SK-N-SH (cell line): Measurements from ENCODE around the gene C22orf31. TPM values are rescaled to one million over a fixed set of nuclear protein-coding genes. Genes with fewer than 3 reads are reported as not detected.
A peak's percentile ranks its signal among the peaks of the same experiment; 100 is the strongest.

Experiments used
- CTCF ChIA-PET: fragments of 300-600, 350-600 bp; formaldehyde crosslinking; extraction: SDS; loops from one replicate; lab custom pipeline; 2021; lab: Yijun Ruan, JAX
- POLR2A ChIA-PET: fragments of 350-600 bp; sonication (Branson Sonifier 250); formaldehyde crosslinking; extraction: SDS; loops from one replicate; lab custom pipeline; 2020; ENCODE audit warnings: antibody characterized with exemption, inconsistent platforms; lab: Yijun Ruan, JAX
- DNase-seq: peaks from one replicate; pipeline ENCODE4 v3.0.0; 2012
- H2AFZ ChIP-seq: fragments of 200-600 bp; sonication (generic); 2 replicates; pipeline ENCODE4 v1.8.1; 2016; ENCODE audit warnings: antibody characterized with exemption, mild to moderate bottlenecking, low read depth
- H3F3A ChIP-seq: fragments of 200-600 bp; sonication (generic); replicated peaks from 2 replicates; pipeline ENCODE3; 2016; ENCODE audit warnings: antibody characterized with exemption, mild to moderate bottlenecking; ENCODE audit not compliant: insufficient read depth
- H3K27ac ChIP-seq, 2 experiments: fragments of 200-500 bp in 1 of 2; fragments of 200-600 bp in 1 of 2; sonication (Bioruptor generic) in 1 of 2; sonication (generic), shearing (Covaris generic) in 1 of 2; 2 replicates each; pipeline versions ENCODE4 v1.5.1 to v1.6.1; 2014 to 2016; ENCODE audit warnings: low read depth in 2 of 2, inconsistent platforms in 1 of 2, low read length in 1 of 2, mild to moderate bottlenecking in 1 of 2, mixed read lengths in 1 of 2
- H3K27me3 ChIP-seq: fragments of 200-600 bp; sonication (generic), shearing (Covaris generic); 2 replicates; pipeline ENCODE4 v1.6.1; 2016; ENCODE audit warnings: mixed run types; ENCODE audit not compliant: insufficient read depth
- H3K36me3 ChIP-seq, 2 experiments: fragments of 200-500 bp in 1 of 2; fragments of 200-600 bp in 1 of 2; sonication (Bioruptor generic) in 1 of 2; sonication (generic) in 1 of 2; replicated peaks in 1 of 2; 2 replicates each; pipeline versions ENCODE3 to v1.5.1; 2014 to 2016; ENCODE audit warnings: low read length in 1 of 2, mild to moderate bottlenecking in 1 of 2; ENCODE audit not compliant: insufficient read depth in 2 of 2, control insufficient read depth in 1 of 2
- H3K4me1 ChIP-seq, 2 experiments: fragments of 200-500 bp in 1 of 2; fragments of 200-600 bp in 1 of 2; sonication (Bioruptor generic) in 1 of 2; sonication (generic), shearing (Covaris generic) in 1 of 2; 2 replicates each; pipeline versions ENCODE4 v1.5.1 to v1.6.1; 2014 to 2016; ENCODE audit warnings: low read depth in 1 of 2, low read length in 1 of 2, mixed run types in 1 of 2; ENCODE audit not compliant: insufficient read depth in 2 of 2, control insufficient read depth in 1 of 2
- H3K4me2 ChIP-seq: fragments of 200-600 bp; sonication (generic), shearing (Covaris generic); 2 replicates; pipeline ENCODE4 v1.6.1; 2017; ENCODE audit warnings: mixed run types
- H3K4me3 ChIP-seq, 2 experiments: fragments of 200-500 bp in 1 of 2; fragments of 200-600 bp in 1 of 2; sonication (Bioruptor generic) in 1 of 2; sonication (generic), shearing (Covaris generic) in 1 of 2; 2 replicates each; pipeline versions ENCODE4 v1.5.1 to v1.8.1; 2014 to 2016; ENCODE audit warnings: low read depth in 2 of 2, inconsistent platforms in 1 of 2, low read length in 1 of 2, mild to moderate bottlenecking in 1 of 2, mixed read lengths in 1 of 2, moderate library complexity in 1 of 2
- H3K79me2 ChIP-seq: fragments of 200-600 bp; sonication (generic); 2 replicates; pipeline ENCODE4 v1.8.1; 2017; ENCODE audit warnings: mild to moderate bottlenecking; ENCODE audit not compliant: insufficient read depth
- H3K9ac ChIP-seq: fragments of 200-600 bp; sonication (generic); 2 replicates; pipeline ENCODE4 v1.6.1; 2017; ENCODE audit warnings: mixed run types
- H3K9me2 ChIP-seq: fragments of 200-600 bp; sonication (generic); 2 replicates; pipeline ENCODE4 v1.6.1; 2017; ENCODE audit warnings: mixed run types
- H3K9me3 ChIP-seq: fragments of 200-600 bp; sonication (generic); 2 replicates; pipeline ENCODE4 v1.6.1; 2017; ENCODE audit warnings: mixed run types, mild to moderate bottlenecking, moderate library complexity
- H4K20me1 ChIP-seq: fragments of 200-600 bp; sonication (generic); 2 replicates; pipeline ENCODE4 v1.6.1; 2017; ENCODE audit warnings: mild to moderate bottlenecking, mixed run types; ENCODE audit not compliant: insufficient read depth
- CHD2 ChIP-seq: fragments of 150-350 bp; IDR thresholded peaks from 2 replicates; pipeline ENCODE4 v1.6.1; 2018; ENCODE audit warnings: low read length; ENCODE audit not compliant: partially characterized antibody
- EP300 ChIP-seq, 2 experiments: IDR thresholded peaks; 2 replicates each; pipeline versions ENCODE4 v1.4.0 to v1.6.1; 2012; ENCODE audit warnings: borderline replicate concordance in 1 of 2, low read depth in 1 of 2, low read length in 1 of 2
- FOSL2 ChIP-seq: IDR thresholded peaks from 2 replicates; pipeline ENCODE4 v1.4.0; 2012; ENCODE audit warnings: low read depth, mild to moderate bottlenecking, moderate library complexity, borderline replicate concordance
- FOXJ3 ChIP-seq: sonication (generic); formaldehyde crosslinking; IDR thresholded peaks from 2 replicates; pipeline ENCODE4 v1.5.1; 2020; ENCODE audit warnings: mild to moderate bottlenecking, missing genetic modification reagents
- FOXM1 ChIP-seq: IDR thresholded peaks from 2 replicates; pipeline ENCODE4 v1.4.0; 2012; ENCODE audit warnings: low read depth, mild to moderate bottlenecking
- GATA2 ChIP-seq: sonication (generic); formaldehyde crosslinking; IDR thresholded peaks from 2 replicates; pipeline ENCODE4 v1.5.0; 2020; ENCODE audit warnings: mild to moderate bottlenecking, missing genetic modification reagents
- JUND ChIP-seq: IDR thresholded peaks from 2 replicates; pipeline ENCODE4 v1.4.0; 2012
- NFIC ChIP-seq: IDR thresholded peaks from 2 replicates; pipeline ENCODE4 v1.4.0; 2012; ENCODE audit warnings: borderline replicate concordance
- NRF1 ChIP-seq: IDR thresholded peaks from 2 replicates; pipeline ENCODE4 v1.6.1; 2012; ENCODE audit warnings: low read depth, mild to moderate bottlenecking, low read length
- RAD21 ChIP-seq: IDR thresholded peaks from 2 replicates; pipeline ENCODE4 v1.6.1; 2012; ENCODE audit warnings: mild to moderate bottlenecking, low read length
- REST ChIP-seq: IDR thresholded peaks from 2 replicates; pipeline ENCODE4 v1.6.1; 2012; ENCODE audit warnings: mild to moderate bottlenecking, low read depth, low read length, moderate library complexity
- SIN3A ChIP-seq: IDR thresholded peaks from 2 replicates; pipeline ENCODE4 v1.6.1; 2012; ENCODE audit warnings: low read depth, mild to moderate bottlenecking, low read length, moderate library complexity, borderline replicate concordance
- SMC3 ChIP-seq: IDR thresholded peaks from 2 replicates; pipeline ENCODE4 v1.6.1; 2012; ENCODE audit warnings: low read depth, low read length, improper control_type of control experiment
- TAF1 ChIP-seq: IDR thresholded peaks from 2 replicates; pipeline ENCODE4 v1.6.1; 2012; ENCODE audit warnings: low read depth, mild to moderate bottlenecking, low read length, moderate library complexity, borderline replicate concordance
- TCF12 ChIP-seq: IDR thresholded peaks from 2 replicates; pipeline ENCODE4 v1.4.0; 2012
- YY1 ChIP-seq: IDR thresholded peaks from 2 replicates; pipeline ENCODE4 v1.4.0; 2012; ENCODE audit warnings: low read depth, mild to moderate bottlenecking
- WGBS: methylation state at CpG from one replicate; pipeline ENCODE4 v1.1.6; 2017; ENCODE audit warnings: low lambda C conversion rate; 5-methylcytosine and 5-hydroxymethylcytosine counted together
- polyA plus RNA-seq, 3 experiments: library from polyadenylated mRNA; depleted of rRNA; stranded (reverse); fragments of >200 nt; gene quantifications; 2 replicates each; pipeline ENCODE4 v1.2.3, GENCODE V29; 2012
- TF ChIP-seq, protein P1 (sequence below): IDR thresholded peaks from 2 replicates; pipeline ENCODE4 v1.4.0; 2012; ENCODE audit warnings: low read depth, borderline replicate concordance
- TF ChIP-seq, protein P2 (sequence below): fragments of 150-350 bp; IDR thresholded peaks from 2 replicates; pipeline ENCODE4 v1.6.1; 2016; ENCODE audit warnings: mild to moderate bottlenecking, low read depth, low read length
- TF ChIP-seq, protein P3 (sequence below): IDR thresholded peaks from 2 replicates; pipeline ENCODE4 v1.4.0; 2012; ENCODE audit warnings: low read depth

The C22orf31 gene
- polyA plus RNA-seq, 1 of the 3 experiments (the other 2 are of a cell fraction) = not detected

DNA sequence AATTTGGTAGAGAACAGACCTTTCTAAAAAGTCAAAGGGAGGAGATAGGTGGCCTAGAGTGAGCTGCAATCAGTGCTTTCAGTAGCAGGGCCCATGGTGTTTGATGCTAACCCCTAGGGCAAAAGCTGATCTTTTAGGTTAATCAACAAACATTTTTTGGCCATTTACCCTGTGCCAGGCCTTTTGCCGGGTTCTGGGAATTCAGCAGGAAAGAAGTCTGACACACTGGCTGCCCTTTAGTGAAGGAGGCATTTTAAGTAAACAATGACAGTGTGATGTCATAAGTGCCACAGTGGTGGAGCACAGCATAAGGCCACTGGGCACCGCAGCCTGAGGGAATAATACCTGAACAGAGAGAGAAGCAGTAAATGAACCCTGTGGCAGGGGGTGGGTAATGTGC lies 29.0 kb downstream of the C22orf31 start:
- H4K20me1 ChIP-seq = no peaks in the 10 kb centered on the region
- peaks cover 29% of the 10 kb centered on the region; the same call in 1 of the 2 replicates for H3K79me2 ChIP-seq
- DNase-seq = no peak
- peaks cover 23% of the 10 kb centered on the region for H3F3A ChIP-seq
- ChIA-PET POLR2A (no interaction called here), CTCF (interaction anchor here (0.9 to 1.6 kb wide), 5 partner anchors 8 to 432 kb away, joined by 3 to 8 read pairs (median 5); no protein-coding TSS in a partner anchor)
- H3K9me2 ChIP-seq = no peaks in the 10 kb centered on the region
- no peaks in the 10 kb centered on the region for H3K27me3 ChIP-seq
- no peak for TF ChIP-seq FOXJ3
- TF ChIP-seq FOXM1 = no peak
- TF ChIP-seq CHD2 = no peak
- TF ChIP-seq EP300 (IDR thresholded peaks at IDR 0.05; ENCODE audit: borderline replicate concordance in 1 of 2, low read depth in 1 of 2, low read length in 1 of 2) = no peak
- TF ChIP-seq, protein P1, sequence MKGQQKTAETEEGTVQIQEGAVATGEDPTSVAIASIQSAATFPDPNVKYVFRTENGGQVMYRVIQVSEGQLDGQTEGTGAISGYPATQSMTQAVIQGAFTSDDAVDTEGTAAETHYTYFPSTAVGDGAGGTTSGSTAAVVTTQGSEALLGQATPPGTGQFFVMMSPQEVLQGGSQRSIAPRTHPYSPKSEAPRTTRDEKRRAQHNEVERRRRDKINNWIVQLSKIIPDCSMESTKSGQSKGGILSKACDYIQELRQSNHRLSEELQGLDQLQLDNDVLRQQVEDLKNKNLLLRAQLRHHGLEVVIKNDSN = no peak
- TF ChIP-seq REST = no peak
- TF ChIP-seq JUND = no peak
- TF ChIP-seq, protein P2, sequence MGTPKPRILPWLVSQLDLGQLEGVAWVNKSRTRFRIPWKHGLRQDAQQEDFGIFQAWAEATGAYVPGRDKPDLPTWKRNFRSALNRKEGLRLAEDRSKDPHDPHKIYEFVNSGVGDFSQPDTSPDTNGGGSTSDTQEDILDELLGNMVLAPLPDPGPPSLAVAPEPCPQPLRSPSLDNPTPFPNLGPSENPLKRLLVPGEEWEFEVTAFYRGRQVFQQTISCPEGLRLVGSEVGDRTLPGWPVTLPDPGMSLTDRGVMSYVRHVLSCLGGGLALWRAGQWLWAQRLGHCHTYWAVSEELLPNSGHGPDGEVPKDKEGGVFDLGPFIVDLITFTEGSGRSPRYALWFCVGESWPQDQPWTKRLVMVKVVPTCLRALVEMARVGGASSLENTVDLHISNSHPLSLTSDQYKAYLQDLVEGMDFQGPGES = no peak
- no peak for TF ChIP-seq SIN3A
- TF ChIP-seq RAD21 = no peak
- no peak for TF ChIP-seq SMC3
- no peak for TF ChIP-seq NFIC
- TF ChIP-seq FOSL2 = no peak
- no peak for TF ChIP-seq TAF1
- TF ChIP-seq, protein P3, sequence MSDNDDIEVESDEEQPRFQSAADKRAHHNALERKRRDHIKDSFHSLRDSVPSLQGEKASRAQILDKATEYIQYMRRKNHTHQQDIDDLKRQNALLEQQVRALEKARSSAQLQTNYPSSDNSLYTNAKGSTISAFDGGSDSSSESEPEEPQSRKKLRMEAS = no peak
- TF ChIP-seq TCF12 = no peak
- no peak for TF ChIP-seq GATA2 (CRISPR knock-in tag)
- no peak for TF ChIP-seq YY1
- TF ChIP-seq NRF1 = no peak
- TF ChIP-seq, all 33 proteins: peak for 0
- Histone ChIP-seq H3K4me3 (no peak overlapping the region), H3K4me2 (peak overlapping the region; percentile 80), H3K4me1 (peaks cover 22 to 32% of the 10 kb centered on the region in 2 experiments), H3K9ac (peak overlapping the region; percentile 80; the same call in 1 of the 2 replicates), H2AFZ (no peak overlapping the region), H3K27ac (peak overlapping the region in 1 of 2 experiments; percentile 99; a peak in 3 of 4 replicates), H3K36me3 (no peaks in the 10 kb centered on the region), H3K9me3 (no peaks in the 10 kb centered on the region)
- 50% methylated on average over 2 of the region's 2 CpGs for WGBS
